Measurements from ENCODE around the gene GSTM4.

GSTM4 gene

DNA sequence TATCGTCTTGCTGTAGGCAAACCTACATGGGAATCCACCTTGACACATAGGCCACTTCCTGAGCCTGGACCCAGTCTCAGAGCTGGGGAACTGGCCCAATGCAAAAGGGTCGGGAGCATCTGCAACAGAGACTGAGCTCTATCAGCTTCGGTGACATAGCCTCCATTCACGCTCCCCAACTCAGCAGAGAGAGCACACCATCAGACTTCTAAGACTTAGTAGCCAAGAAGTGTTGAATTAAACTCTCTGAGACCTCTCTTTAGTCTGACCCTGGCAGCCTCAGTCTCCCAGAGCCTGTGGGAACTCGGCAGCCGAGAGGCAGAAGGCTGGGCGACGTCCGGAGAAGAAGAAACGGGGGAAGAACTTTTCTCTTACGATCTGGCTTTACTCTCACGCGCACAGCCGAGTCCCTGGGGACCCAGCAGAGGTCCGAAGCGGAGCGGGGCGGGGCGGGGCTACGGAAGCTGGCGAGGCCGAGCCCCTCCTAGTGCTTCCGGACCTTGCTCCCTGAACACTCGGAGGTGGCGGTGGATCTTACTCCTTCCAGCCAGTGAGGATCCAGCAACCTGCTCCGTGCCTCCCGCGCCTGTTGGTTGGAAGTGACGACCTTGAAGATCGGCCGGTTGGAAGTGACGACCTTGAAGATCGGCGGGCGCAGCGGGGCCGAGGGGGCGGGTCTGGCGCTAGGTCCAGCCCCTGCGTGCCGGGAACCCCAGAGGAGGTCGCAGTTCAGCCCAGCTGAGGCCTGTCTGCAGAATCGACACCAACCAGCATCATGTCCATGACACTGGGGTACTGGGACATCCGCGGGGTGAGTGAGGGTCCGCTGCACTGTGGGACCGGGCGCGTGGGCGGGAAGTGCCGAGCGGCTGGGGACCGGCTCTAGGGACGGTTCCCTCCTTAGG is at the start of gene GSTM4:
GSTM4 (plus strand) TSS at position 485 of the 905 bp plus-strand sequence; CDS start at position 776, 291 bp downstream.
- peak in 1 of 2 experiments; percentile 62 for DNase-seq

- DNase-seq: no peak
Measured at GRCh38 chr1:109609881-109610280, 46.0 kb upstream of the GSTM4 start.

- DNase-seq: no peak
Measured at GRCh38 chr1:109610609-109611307, 45.1 kb upstream of the GSTM4 start.

GRCh38 chr1:109611308-109611990 is 44.5 kb upstream of the GSTM4 start:
- no peak for DNase-seq

DNA sequence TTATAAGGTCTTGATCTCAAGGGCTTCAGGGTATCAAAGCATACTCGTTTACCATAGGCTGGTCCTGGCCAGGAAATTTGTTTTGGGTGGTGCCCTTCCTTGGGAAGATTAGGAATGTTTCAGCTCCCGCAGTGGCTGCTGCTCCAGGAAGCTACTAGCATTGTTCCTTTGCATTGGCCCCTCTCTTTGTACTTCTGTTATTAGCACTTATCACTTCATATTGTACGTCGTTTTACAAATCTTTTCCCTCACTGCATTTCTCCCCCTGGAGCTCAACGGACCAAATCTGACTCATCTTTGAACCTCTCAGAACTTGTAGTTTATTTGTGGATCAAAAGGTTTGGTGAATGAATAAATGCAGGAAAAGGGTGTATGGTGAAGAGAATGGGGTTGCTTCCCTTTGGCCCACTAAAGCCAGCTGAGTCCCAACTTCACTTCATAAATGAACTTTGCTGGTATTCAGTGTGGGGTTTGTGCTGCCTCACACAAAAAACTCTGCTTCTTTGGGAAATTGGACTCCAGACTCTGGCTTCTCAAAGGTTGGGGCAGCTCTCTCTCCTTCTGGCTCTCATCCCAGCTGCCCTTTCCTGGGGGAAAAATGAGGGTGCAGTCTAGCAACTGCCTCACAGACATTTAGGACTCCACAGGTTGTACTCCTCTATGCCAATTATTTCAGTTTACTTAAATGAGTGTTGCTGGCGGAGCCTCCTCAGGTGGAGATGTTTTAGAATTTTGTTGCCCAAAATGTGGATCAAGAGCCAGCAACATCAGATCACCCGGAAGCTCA is 42.3 kb upstream of the GSTM4 start:
- no peak for DNase-seq

DNA sequence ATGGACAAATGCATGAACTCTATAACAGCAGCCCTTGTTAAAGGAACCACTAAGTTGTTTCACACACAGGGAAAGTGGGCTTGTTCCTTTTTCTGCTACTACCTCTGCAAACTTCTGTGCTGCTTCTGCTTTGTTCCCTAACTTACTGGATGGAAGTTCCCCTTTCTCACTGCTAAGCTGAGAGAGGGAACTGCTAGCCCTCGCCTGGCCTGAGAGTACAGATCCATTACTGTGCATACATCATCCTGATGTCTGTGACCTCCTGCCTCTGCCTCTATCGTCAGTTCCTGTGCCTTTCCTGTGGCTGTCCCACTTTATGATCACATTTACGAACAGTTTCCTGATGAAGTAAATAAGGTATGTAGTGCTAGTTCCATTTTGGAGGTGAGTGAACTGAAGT is 40.0 kb upstream of the GSTM4 start:
- no peak for DNase-seq

DNA sequence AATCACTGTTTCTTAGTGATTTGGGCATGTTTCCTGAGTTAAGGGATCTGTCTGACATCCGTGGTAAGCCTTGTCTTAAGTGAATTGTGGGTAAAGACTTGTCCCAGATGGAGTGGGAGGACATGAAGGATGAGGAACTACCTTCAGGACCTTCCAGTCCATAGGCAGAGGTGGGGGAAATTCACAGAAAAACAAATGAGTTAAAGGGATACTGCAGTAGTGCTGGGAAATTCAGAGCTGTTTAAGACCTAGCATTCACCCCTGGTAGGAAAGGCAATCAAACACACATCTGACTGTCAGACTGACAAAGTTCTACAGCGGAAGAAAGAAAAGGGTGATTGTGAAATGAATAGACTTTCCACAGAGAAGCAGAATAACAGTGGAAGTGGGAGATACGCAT is 39.5 kb upstream of the GSTM4 start:
- DNase-seq: no peak

GRCh38 chr1:109617291-109617801 is 38.6 kb upstream of the GSTM4 start:
- peak in 1 of 2 experiments; percentile 18 for DNase-seq

GRCh38 chr1:109618661-109619575 is 37.0 kb upstream of the GSTM4 start:
- DNase-seq: no peak

DNA sequence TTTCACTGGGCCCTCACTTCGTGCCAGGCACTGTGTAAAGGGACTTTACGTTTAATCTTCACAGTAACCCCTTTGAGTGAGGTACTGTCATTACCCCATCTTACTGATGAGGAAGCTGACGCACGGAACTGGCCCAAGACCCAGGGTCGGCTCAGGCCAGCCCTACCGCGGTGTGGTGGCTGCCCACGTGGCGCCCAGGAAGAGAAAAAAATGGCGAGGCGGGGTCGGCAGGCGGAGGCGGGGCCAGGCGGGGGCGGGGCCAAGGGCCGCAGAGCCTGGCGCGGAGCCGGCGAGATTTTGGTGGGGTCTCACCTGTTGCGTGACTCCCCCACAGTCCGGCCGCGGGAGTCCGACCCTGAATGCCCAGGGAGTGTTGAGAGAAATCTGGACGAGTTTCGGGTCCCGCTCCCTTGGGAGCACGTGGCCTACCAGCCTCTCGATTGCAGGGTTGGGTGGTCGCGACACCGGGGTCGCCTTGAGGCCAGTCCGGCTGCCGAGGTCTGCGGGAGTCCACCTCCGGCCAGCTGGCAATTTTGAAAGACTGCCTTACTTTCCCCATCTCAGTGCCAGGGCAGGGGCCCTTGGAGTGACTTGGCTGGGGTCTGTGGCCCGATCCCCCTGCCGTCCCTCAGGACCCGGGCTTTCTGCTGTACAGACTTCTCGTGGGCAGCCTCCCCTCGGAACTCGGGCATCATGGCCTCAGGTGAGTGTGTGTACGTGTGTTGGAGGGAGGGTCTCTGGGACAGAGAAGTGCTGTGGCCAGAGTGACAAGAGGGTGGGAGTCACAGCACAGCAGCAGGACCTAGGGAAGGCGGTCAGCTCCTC is 36.1 kb upstream of the GSTM4 start, which contains the start of the genes AMPD2 and GNAT2:
AMPD2 (plus strand) TSS at position 262 of the 825 bp plus-strand sequence. CDS start 1,339 bp downstream, outside the sequence.
GNAT2 (minus strand) TSS at position 41 of the 825 bp plus-strand sequence. CDS start 6,746 bp downstream, outside the sequence.
- DNase-seq: peak; percentile 6 to 68

GRCh38 chr1:109620401-109620791 is 35.5 kb upstream of the GSTM4 start:
- DNase-seq: peak in 1 of 2 experiments; percentile 44

DNA sequence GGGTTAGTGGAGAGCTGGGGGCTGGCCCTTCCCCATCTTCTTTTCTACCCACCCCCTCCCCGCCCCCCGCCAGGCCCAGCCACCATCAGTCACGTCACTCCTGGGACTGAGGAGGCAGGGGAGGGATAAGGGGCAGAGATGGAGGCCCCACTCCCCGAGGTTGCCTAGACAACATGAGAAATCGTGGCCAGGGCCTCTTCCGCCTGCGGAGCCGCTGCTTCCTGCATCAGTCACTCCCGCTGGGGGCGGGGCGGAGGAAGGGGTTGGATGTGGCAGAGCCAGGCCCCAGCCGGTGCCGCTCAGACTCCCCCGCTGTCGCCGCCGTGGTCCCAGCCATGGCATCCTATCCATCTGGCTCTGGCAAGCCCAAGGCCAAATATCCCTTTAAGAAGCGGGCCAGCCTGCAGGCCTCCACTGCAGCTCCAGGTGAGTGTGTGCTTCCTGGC is 35.0 kb upstream of the GSTM4 start:
- peak; percentile 79 to 89 for DNase-seq

- DNase-seq: no peak
Measured at GRCh38 chr1:109621379-109622136, 34.3 kb upstream of the GSTM4 start.

GRCh38 chr1:109622137-109622892 is 33.6 kb upstream of the GSTM4 start:
- no peak for DNase-seq

DNA sequence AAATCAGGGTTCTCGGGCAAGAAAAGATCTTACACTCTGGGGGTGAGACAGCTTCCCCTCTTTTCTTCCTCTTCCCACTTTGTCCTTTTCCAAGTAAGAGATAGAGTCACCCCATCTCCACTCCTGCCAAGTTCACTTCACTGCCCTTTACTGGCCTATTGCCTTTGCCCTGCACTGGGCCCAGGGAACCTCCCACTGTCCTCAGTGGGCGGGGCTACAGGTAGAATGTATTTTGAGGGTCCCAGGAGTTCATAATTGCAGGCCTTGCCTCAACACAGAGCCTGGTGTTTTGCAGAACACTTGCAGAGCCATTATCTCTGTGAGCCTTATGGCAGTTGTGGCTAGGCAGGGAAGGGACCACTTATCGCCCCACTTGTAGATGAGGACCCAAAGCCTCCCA is 33.0 kb upstream of the GSTM4 start:
- DNase-seq: no peak

DNA sequence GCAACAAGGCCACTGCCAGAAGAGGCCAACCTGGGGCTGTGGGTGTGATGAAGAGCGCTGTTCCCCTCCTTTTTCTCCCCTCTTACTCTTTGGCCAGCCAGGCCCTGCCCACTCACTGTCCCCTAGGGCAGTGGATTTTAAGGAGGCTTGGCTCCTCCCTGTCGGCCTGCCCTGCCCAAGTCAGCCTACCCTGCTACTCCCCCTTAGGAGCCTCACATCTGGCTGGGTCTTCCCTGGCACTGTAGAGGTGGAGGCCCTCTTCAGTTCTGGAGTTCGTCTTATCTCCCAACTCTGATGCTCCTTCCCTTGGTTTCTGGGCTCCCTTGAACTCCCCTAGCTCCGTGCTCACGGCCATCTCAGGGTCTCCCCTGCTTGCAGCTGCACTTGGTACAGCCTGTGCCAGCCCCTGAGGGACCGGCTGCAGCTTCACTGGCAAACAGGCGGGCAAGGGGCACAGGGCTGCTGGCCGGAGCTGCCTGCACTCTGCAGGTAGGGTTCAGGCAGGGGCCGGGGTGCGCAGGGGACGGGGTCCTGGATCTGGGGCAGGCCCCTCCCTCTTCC is 32.2 kb upstream of the GSTM4 start:
- no peak for DNase-seq

DNA sequence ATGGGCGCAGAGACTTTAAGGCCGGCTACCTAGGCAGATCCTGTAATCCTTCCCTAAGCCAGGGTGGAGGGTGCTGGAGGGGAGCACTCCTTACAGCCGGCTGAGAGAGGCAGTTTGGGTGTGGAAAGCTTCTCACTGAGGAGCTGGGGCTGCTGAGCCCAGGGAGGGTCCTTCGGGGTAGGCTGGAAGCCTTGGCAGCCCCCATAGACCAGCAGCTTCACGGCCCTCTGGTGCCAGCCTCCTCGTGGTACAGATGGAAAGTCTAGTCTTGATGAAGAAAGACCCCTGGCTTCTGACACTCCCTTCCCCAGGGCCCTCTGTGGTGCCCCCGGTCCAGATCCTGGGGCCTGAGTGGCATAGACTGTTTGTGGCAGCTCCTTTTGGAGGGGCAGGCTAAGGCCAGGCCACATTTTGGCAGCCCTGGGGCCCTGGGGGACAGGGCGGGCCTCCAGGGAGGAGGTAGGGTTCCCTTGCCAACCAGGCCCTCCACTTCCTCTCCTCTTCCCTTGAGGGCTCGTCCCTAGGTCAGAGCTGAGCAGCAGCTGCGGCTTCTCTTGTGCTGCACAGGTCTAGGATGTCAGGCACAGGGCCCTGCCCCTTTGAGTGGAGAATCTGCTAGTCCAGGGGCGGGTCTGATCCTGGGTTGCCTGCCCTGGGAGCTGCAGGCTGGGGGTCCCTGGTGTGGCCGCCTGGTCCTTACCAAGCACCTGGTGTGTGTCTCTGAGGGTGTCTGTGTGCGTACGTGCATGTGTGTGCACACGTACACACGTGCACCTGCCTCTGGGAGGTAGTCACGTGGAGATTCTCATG is 31.5 kb upstream of the GSTM4 start:
- no peak for DNase-seq

All from SW 1271 (cell line).